ENCODE measurements around the gene TM4SF4.

The TM4SF4 gene

GRCh38 chr3:149455989-149456388 is 18.5 kb upstream of the TM4SF4 start:
- no peak for DNase-seq

- no peak for DNase-seq
These were observed 14.9 kb upstream of the TM4SF4 start for GRCh38 chr3:149459491-149460059.

DNA sequence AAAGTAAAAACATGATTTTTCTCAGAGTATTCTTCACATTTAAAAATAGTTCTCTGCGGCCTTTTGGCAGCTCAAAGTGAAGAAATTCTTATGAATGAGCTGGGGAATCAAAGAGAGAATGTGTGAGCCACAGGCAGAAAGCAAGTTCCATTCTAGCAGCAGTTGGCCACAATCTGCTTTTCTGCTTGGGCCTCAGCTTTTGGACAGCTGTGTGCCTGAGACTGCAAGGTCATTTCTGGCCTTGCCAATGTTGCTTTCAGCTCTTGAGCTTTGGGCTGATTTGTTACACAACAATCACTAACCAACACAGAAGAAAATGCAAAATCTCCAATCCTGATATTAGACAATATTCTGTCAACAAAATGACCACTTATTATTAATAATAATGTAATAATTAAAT is 14.4 kb upstream of the TM4SF4 start:
- DNase-seq, result no peak

- DNase-seq, result no peak
These were observed 12.4 kb upstream of the TM4SF4 start for GRCh38 chr3:149462051-149462450.

- DNase-seq, result no peak
These were observed 11.9 kb upstream of the TM4SF4 start for GRCh38 chr3:149462581-149463011.

DNA sequence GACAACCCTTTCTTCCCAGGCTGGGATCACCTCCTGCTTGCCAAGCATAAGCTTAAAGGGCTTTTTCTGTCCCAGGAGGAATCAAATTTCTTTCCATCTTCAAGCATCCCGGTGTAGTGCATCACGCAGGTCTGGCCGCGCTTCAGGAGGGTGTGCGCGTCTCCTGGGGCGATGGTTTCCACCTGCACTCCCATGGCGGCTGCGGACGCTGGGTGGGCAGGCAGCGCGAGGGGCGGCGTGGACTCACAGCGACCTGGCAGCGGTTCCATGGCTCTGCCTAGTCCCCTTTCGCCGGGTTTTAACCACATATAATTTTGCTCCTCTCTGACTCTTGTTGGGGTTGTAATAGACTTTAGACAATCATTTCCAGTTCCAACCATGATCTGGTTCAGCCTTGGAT is 10.6 kb upstream of the TM4SF4 start:
- DNase-seq, result no peak

DNA sequence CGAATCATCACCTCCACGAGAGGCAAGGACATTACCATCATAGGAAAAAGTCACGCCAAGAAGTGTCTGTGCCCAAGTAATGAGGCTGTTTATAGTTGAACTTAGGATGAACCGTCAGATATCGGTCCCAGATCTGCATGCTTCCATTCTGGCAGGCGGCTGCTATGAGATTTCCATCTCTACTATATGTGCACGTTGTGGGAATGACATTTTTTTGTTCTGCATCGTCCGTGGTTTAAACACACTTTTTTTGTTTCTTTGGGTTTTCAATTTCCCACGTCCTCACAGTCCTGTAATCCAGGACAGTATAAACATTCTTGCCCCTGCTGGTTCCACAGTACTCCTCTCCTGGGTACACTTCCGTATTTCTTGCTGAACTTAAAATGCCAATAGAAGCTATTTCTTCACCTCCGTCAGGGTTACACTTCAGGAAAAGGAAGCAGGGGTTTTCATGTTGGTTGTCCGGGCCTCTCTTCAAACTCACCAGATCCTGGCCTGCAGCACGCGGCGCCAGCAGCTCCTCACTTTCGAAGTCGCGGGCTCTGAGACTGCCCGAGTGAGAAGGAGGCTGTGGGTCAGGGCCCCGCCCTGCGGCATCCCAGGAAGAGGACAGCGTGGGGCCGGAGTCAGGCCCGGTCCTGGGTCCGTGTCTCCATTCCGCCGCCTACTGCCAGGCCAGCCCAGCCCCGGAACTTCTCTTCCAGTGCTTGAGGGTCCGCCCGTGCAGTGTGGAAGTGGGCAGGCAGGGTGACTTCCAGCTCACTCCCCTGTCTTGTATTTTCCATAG is 9.8 kb upstream of the TM4SF4 start:
- DNase-seq, result no peak

GRCh38 chr3:149465351-149465883 is 9.1 kb upstream of the TM4SF4 start:
- no peak for DNase-seq

GRCh38 chr3:149466192-149466591 is 8.3 kb upstream of the TM4SF4 start:
- no peak for DNase-seq

DNA sequence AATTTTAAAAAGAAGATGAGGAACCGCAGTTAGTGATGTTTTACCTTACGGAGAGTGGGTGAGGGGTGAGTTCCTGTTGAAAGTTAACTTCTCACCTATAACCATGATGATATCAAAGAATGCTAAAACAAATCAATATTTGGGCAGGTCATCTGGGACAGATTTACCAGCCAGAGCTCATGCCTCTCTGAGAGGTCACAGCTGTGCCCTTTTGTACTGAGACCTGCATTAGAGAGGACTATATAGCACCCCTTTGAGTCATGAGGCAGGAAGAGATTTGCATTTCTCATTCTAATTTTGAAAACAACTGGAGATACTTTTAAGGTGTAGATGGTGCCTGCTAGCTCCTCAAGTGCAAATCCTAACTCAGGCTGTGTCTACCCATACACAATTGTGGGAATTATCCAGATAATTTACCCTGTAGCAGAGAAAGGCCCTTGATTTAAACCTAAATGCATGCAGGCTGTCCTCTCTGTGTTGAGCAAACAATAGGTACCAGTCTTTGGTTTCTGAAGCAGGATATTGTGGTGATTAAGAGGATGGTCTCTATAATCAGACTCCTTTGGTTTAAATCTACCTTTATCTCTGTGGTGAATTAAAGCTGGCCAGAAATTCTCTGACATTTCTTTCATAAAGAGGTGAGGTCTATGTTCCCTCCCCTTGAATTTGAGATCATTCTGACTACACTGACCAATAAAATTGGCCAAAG is 5.8 kb upstream of the TM4SF4 start:
- DNase-seq, result no peak

DNA sequence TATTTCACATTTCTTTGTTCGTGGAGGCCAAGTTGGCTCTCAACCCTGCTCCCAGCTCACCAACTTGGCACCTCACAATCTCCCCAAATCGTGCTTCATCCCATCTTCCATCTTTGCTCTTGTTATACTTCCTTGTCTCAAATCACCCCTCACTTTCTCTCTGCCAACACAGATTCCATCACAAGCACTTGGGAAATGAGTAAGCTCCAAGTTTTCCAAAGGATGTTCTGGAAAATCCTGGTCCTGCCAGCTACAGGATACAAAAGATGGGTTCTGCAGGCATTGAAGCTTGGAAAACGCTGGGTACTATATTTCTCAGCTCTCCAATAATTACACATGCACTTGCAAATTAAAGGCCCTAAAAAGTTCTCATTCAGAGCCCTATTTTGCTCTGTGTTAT is 4.1 kb upstream of the TM4SF4 start:
- no peak for DNase-seq

- DNase-seq, result peak; percentile 78 to 88
These were observed 2.3 kb upstream of the TM4SF4 start for GRCh38 chr3:149472030-149472797.

DNA sequence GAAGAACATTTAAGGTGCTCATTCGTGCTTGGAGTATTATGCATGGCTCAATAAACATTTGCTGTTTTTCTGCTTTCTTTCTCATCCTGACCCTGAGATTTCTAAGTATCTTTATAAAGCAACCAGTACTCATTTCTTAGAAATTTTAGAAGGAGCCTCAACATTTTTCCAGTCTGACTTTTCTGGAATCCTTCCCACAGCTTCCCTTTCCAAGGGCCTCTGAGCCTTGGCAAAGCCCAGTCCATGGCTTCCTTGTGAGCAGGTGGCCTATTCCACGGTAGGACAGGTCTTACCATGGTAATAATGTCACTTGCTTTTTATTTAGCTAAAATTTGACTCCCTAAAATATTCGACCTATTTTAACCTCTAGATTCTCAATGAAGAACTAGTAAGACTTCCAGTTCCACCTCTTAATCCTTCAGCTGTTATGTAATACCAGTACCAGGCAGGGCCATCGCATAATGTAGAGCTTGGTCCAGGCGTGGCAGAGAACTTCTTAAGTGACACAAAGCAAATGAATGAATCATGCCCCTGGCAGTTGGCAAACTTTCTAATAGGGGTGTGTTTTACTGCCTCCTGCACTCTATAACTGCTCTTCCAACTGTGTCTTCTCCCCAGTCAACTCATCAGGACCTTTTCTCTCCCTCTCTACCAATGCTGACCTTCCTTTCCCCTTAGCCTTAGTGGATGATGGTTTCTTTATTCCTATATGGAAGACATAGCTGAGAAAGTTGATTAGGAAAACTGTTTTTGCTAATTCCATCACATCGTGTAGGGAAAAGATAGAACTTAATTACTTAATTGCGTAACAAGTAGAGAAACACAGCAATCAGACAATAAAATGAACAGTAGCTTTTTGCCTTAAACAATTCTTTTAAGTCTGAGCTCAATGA is 894 bp upstream of the TM4SF4 start:
- DNase-seq, result peak; percentile 26 to 33

- DNase-seq, result no peak
These were observed 1.1 kb downstream of the TM4SF4 start for GRCh38 chr3:149475451-149476060.

GRCh38 chr3:149476225-149476624 is 1.7 kb downstream of the TM4SF4 start:
- DNase-seq, result no peak

GRCh38 chr3:149479621-149480325 is 5.3 kb downstream of the TM4SF4 start:
- peak; percentile 62 to 70 for DNase-seq

DNA sequence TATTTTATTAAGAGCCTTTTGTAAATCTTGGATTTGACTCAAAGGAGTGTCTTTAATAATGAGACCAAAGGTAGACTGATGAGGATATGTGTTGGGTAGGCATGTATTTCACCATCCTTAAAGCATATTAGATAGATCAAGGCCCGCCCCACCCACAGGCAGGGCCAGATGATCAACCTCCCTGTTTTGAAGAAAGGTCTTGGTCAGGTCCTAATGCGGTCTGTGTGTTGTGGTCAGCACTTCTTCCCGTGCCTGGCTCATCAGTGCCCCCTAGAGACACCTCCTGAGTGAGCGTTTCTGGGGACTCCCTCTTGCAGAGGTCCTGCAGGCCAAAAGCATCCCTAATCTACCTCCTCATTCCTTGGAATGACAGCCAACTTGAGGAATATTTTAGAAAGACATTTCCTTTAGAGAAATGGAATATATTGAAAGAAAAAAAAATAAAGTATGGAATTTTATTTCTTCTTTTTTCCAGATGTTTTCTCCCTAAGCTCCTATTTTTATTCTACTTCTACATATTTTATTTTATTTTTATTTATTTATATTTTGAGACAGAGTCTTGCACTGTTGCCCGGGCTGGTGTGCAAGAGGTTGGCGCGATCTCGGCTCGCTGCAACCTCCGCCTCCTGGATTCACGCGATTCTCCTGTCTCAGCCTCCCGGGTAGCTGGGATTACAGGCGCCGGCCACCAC is 6.0 kb downstream of the TM4SF4 start:
- peak; percentile 93 to 94 for DNase-seq

DNA sequence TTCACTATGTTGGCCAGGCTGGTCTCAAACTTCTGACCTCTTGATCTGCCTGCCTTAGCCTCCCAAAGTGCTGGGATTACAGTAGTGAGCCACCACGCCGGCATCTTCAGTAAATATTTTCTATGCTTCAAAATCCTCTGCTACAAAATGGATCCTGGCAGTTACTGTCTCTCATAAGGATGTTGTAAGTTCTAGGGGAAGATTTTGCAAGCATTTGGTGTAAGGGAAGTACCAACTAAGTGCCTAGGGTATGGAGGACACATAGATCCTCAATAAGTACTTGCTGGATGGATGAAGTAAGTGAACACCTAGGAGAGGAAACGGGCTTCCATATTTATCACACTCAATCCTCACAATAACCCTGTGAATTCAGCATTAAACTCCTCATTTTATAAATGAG is 6.6 kb downstream of the TM4SF4 start:
- no peak for DNase-seq

- DNase-seq, result no peak
These were observed 7.0 kb downstream of the TM4SF4 start for GRCh38 chr3:149481491-149481890.

DNA sequence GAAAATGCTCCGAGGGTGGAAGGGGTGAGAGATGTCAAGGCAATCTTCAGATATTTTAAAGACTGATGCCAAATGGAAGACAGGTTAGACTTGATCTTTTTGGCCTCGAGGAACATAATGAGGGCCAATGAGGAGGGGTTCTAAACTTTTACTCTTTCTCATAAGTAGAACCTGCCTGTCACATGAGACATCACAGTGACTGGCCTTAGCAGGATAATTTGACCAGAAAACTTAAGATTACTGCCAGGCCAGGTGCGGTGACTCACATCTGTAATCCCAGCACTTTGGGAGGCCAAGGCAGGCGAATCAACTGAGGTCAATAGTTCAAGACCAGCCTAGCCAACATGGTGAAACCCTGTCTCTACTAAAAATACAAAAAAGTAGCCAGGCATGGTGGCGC is 12.2 kb downstream of the TM4SF4 start:
- no peak for DNase-seq
